ENCODE results near the gene RPLP1. TPM values are rescaled to one million over a fixed set of nuclear protein-coding genes. Genes with fewer than 3 reads are reported as not detected.

The RPLP1 gene
- total RNA-seq, 1 experiment from 2014 or later = 1,535 TPM

DNA sequence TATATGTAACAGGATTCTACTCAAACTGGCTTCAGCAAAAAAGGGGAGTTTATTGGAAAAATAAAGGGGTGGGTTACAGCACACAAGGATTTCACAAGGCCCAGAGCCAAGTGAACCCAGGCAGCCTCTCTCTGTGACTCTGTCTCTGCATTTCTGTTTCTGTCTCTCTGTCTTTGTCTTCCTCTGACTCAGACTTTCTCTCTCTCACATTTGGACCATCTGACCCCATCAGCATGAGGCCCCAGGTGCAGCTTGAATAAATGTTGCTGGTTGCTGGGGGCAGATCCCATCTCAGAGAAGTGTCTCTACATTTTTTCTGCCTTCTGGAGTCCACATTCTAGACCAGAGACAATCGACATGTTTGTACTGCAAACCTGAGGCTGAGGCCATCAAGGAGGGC is 45.0 kb downstream of the RPLP1 start:
- Mint-ChIP-seq H3K27me3 (ENCODE audit: unreplicated experiment) (no peaks in the 10 kb centered on the region), H3K4me3 (ENCODE audit: low read depth, unreplicated experiment) (no peak overlapping the region), H3K27ac (ENCODE audit: unreplicated experiment) (no peak overlapping the region), H3K9me3 (ENCODE audit: low read depth, unreplicated experiment) (no peaks in the 10 kb centered on the region), H3K4me1 (ENCODE audit: low read depth, unreplicated experiment) (no peaks in the 10 kb centered on the region), H3K36me3 (ENCODE audit: insufficient read depth, unreplicated experiment) (no peaks in the 10 kb centered on the region)
- no peak for DNase-seq
- CTCF ChIA-PET = no interaction called here
- intact Hi-C loops (cut with micrococcal nuclease; ENCODE audit: unreplicated experiment) = no loop called here
- no TSS peak for BruUV-seq (replicated peaks)
- TF ChIP-seq, protein P1, sequence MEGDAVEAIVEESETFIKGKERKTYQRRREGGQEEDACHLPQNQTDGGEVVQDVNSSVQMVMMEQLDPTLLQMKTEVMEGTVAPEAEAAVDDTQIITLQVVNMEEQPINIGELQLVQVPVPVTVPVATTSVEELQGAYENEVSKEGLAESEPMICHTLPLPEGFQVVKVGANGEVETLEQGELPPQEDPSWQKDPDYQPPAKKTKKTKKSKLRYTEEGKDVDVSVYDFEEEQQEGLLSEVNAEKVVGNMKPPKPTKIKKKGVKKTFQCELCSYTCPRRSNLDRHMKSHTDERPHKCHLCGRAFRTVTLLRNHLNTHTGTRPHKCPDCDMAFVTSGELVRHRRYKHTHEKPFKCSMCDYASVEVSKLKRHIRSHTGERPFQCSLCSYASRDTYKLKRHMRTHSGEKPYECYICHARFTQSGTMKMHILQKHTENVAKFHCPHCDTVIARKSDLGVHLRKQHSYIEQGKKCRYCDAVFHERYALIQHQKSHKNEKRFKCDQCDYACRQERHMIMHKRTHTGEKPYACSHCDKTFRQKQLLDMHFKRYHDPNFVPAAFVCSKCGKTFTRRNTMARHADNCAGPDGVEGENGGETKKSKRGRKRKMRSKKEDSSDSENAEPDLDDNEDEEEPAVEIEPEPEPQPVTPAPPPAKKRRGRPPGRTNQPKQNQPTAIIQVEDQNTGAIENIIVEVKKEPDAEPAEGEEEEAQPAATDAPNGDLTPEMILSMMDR (IDR thresholded peaks at IDR 0.05; ENCODE audit: unreplicated experiment) = no peak

DNA sequence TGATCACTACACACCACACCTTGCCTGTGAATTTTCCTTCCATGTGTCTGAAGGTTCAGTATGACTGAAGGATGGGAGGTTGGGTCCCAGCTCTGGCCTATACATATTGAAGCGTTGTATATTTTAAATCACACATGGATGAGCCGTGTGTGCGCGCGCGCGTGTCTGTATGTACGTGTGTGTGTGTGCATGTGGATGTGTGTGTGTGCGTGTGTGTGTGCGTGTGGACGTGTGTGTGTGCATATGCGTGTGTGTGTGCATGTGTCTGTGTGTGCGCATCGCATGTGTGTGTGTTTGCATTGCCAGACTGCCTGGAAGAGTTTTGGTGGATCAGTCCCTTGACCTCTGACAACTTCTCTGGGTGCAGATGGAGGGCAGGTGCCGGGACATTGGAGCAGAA is 45.7 kb downstream of the RPLP1 start:
- CTCF ChIA-PET = no interaction called here
- Mint-ChIP-seq H3K27me3 (ENCODE audit: unreplicated experiment) (no peaks in the 10 kb centered on the region), H3K9me3 (ENCODE audit: low read depth, unreplicated experiment) (no peaks in the 10 kb centered on the region), H3K4me3 (ENCODE audit: low read depth, unreplicated experiment) (no peak overlapping the region), H3K27ac (ENCODE audit: unreplicated experiment) (no peak overlapping the region), H3K36me3 (ENCODE audit: insufficient read depth, unreplicated experiment) (no peaks in the 10 kb centered on the region), H3K4me1 (ENCODE audit: low read depth, unreplicated experiment) (no peaks in the 10 kb centered on the region)
- BruUV-seq (replicated peaks) = no TSS peak
- intact Hi-C loops (cut with micrococcal nuclease; ENCODE audit: unreplicated experiment) = no loop called here
- DNase-seq = no peak
- TF ChIP-seq, protein P1 (IDR thresholded peaks at IDR 0.05; ENCODE audit: unreplicated experiment) = no peak

DNA sequence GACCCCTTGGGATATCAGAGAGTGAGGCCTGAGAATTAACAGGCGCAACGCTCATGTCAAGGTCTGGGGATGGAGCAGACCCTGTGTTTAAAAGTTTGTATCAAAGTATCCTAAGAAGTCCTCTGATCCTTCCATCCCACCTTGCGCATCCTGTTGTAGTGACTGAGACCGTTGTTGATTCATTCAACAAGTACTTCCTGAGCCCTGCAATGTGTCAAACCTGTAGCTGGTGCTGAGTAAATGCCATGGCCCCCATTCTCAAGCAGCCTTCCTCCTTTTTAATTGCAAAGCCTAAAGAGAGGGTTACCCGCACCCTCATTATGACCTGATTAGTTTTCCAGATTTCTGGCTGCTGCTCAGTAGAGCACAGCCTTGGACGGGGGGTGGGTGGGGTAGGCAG is 46.4 kb downstream of the RPLP1 start:
- no peaks in the 10 kb centered on the region for H3K27me3 Mint-ChIP-seq (ENCODE audit: unreplicated experiment)
- BruUV-seq (replicated peaks) = no TSS peak
- TF ChIP-seq, protein P1 (IDR thresholded peaks at IDR 0.05; ENCODE audit: unreplicated experiment) = no peak

DNA sequence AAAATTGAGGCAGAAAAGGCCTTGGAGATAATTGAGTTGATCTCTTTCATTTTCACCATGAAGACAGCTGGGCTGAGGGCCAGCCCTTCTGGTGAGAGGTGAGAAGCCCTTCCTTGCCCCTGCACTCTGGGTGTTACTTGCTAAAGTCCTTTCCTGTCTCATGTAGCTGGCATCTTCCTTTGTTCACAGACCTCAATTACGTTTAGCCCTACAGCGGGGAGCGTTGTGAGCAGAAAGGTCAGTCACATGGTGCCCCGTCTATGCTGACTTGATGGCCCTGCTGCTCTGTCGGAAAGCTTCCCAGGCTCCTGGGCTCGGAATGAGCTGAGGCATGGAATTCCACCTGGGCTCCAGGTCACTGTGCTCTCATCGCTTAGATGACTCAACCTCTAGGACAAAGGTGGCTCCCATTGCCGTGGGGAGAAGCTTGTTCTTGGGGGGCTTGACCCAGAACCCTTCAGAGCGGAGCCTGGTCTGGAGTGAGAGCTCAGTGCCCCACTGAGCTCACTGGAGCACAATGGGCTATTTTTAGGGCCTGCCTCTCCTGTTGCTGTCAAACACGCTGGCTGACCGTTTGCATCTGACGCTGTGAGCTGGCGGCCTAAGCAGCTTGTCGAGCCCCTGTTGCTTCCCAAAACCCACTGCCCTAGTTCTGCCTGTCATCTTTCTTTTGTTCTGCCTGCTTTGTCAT is 47.0 kb downstream of the RPLP1 start:
- CTCF ChIA-PET = interaction anchor here (1.0 to 1.1 kb wide), 2 partner anchors 22 to 54 kb away, joined by 3 read pairs; no protein-coding TSS in a partner anchor

More for the DNA sequence above, 46.4 kb downstream of the RPLP1 start:
- Mint-ChIP-seq H3K4me3 (ENCODE audit: low read depth, unreplicated experiment) (no peak overlapping the region), H3K9me3 (ENCODE audit: low read depth, unreplicated experiment) (no peaks in the 10 kb centered on the region), H3K4me1 (ENCODE audit: low read depth, unreplicated experiment) (no peaks in the 10 kb centered on the region), H3K36me3 (ENCODE audit: insufficient read depth, unreplicated experiment) (no peaks in the 10 kb centered on the region), H3K27ac (ENCODE audit: unreplicated experiment) (no peak overlapping the region)
- CTCF ChIA-PET = no interaction called here
- DNase-seq = no peak
- intact Hi-C loops (cut with micrococcal nuclease; ENCODE audit: unreplicated experiment) = no loop called here

More for the DNA sequence above, 47.0 kb downstream of the RPLP1 start:
- BruUV-seq (replicated peaks) = no TSS peak
- H3K4me3 Mint-ChIP-seq (ENCODE audit: low read depth, unreplicated experiment) = no peak overlapping the region
- no peak for DNase-seq
- intact Hi-C loops (cut with micrococcal nuclease; ENCODE audit: unreplicated experiment) = no loop called here
- H3K4me1 Mint-ChIP-seq (ENCODE audit: low read depth, unreplicated experiment) = no peaks in the 10 kb centered on the region
- no peaks in the 10 kb centered on the region for H3K27me3 Mint-ChIP-seq (ENCODE audit: unreplicated experiment)
- no peak overlapping the region for H3K27ac Mint-ChIP-seq (ENCODE audit: unreplicated experiment)
- H3K36me3 Mint-ChIP-seq (ENCODE audit: insufficient read depth, unreplicated experiment) = no peaks in the 10 kb centered on the region
- no peaks in the 10 kb centered on the region for H3K9me3 Mint-ChIP-seq (ENCODE audit: low read depth, unreplicated experiment)
- TF ChIP-seq, protein P1 (IDR thresholded peaks at IDR 0.05; ENCODE audit: unreplicated experiment) = no peak
